Neutrophil (primary cell): ENCODE results near the gene LAMTOR4.
"Not testable (repeated sequence)": the region's sequence is repeated elsewhere in the genome, so short reads cannot be mapped to it uniquely, and the experiment has no call there.

ENCODE experiments used
- H3K27ac ChIP-seq: fragments of 200-600 bp; sonication (generic); 2 replicates; pipeline ENCODE4 v1.5.1; 2016; ENCODE audit warnings: mild to moderate bottlenecking, moderate library complexity
- H3K27me3 ChIP-seq: fragments of 200-600 bp; sonication (generic); 2 replicates; pipeline ENCODE4 v1.6.0; 2016; ENCODE audit warnings: mild to moderate bottlenecking
- H3K36me3 ChIP-seq: fragments of 200-600 bp; sonication (generic); 2 replicates; pipeline ENCODE4 v1.5.1; 2017
- H3K4me1 ChIP-seq, 2 experiments: fragments of 200-600 bp in 1 of 2; sonication (generic) in 1 of 2; 1 replicate in 1 of 2; 2 replicates in 1 of 2; pipeline versions ENCODE4 v1.5.1 to v1.6.1; 2013 to 2016; ENCODE audit warnings: low read depth in 1 of 2, low read length in 1 of 2, mild to moderate bottlenecking in 1 of 2, moderate library complexity in 1 of 2; ENCODE audit not compliant: control insufficient read depth in 1 of 2, insufficient read depth in 1 of 2
- H3K4me3 ChIP-seq, 2 experiments: fragments of 200-600 bp in 1 of 2; sonication (generic) in 1 of 2; 1 replicate in 1 of 2; 2 replicates in 1 of 2; pipeline ENCODE4 v1.5.1; 2013 to 2016; ENCODE audit warnings: low read depth in 1 of 2, low read length in 1 of 2, mild to moderate bottlenecking in 1 of 2, moderate library complexity in 1 of 2
- H3K9me3 ChIP-seq: fragments of 200-600 bp; sonication (generic); 2 replicates; pipeline ENCODE4 v1.5.1; 2016
- TF ChIP-seq, protein P1 (sequence below): fragments of 200-600 bp; sonication (generic); IDR thresholded peaks from 2 replicates; pipeline ENCODE4 v1.5.1; 2016; ENCODE audit warnings: antibody characterized with exemption

LAMTOR4 gene

DNA sequence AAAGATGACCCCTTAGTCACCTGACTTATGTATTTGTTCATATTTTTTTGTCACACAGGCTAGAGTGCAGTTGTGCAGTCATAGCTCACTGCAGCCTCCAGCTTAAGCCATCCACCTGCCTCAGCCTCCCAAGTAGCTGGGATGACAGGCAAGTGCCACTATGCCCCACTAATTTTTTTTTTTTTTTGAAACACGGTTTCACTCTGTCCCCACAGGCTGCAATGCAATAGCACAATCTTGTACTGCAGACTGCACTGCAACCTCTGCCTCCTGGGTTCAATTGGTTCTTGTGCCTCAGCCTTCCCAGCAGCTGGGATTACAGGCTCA is 20.1 kb upstream of the LAMTOR4 start:
- TF ChIP-seq, protein P1, sequence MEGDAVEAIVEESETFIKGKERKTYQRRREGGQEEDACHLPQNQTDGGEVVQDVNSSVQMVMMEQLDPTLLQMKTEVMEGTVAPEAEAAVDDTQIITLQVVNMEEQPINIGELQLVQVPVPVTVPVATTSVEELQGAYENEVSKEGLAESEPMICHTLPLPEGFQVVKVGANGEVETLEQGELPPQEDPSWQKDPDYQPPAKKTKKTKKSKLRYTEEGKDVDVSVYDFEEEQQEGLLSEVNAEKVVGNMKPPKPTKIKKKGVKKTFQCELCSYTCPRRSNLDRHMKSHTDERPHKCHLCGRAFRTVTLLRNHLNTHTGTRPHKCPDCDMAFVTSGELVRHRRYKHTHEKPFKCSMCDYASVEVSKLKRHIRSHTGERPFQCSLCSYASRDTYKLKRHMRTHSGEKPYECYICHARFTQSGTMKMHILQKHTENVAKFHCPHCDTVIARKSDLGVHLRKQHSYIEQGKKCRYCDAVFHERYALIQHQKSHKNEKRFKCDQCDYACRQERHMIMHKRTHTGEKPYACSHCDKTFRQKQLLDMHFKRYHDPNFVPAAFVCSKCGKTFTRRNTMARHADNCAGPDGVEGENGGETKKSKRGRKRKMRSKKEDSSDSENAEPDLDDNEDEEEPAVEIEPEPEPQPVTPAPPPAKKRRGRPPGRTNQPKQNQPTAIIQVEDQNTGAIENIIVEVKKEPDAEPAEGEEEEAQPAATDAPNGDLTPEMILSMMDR, result no peak
- Histone ChIP-seq H3K27me3 (peaks cover 16% of the 10 kb centered on the region), H3K27ac (no peak overlapping the region), H3K4me3 (no peak overlapping the region), H3K4me1 (peaks cover 41 to 47% of the 10 kb centered on the region in 2 experiments), H3K36me3 (no peaks in the 10 kb centered on the region), H3K9me3 (no peaks in the 10 kb centered on the region)

DNA sequence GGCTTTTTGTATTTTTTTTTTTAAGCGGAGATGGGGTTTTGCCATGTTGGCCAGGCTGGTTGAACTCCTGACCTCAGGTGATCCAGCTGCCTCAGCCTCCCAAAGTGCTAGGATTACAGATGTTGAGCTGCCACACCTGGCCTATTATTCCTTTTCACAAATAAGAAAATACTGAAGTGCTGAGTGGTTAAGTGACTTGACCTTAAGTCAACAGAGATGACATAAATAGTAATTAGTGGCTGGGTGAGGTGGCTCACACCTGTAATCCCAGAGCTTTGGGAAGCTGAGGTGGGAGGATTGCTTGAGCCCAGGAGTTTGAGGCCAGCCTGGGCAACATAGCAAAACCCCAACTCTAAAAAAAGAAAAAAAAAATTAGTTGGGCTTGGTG is 18.5 kb upstream of the LAMTOR4 start:
- H3K36me3 ChIP-seq, H3K27ac ChIP-seq, H3K9me3 ChIP-seq, H3K4me3 ChIP-seq: not testable (repeated sequence)
- Histone ChIP-seq H3K27me3 (peaks cover 16% of the 10 kb centered on the region), H3K4me1 (peaks cover 29 to 35% of the 10 kb centered on the region in 2 experiments)

DNA sequence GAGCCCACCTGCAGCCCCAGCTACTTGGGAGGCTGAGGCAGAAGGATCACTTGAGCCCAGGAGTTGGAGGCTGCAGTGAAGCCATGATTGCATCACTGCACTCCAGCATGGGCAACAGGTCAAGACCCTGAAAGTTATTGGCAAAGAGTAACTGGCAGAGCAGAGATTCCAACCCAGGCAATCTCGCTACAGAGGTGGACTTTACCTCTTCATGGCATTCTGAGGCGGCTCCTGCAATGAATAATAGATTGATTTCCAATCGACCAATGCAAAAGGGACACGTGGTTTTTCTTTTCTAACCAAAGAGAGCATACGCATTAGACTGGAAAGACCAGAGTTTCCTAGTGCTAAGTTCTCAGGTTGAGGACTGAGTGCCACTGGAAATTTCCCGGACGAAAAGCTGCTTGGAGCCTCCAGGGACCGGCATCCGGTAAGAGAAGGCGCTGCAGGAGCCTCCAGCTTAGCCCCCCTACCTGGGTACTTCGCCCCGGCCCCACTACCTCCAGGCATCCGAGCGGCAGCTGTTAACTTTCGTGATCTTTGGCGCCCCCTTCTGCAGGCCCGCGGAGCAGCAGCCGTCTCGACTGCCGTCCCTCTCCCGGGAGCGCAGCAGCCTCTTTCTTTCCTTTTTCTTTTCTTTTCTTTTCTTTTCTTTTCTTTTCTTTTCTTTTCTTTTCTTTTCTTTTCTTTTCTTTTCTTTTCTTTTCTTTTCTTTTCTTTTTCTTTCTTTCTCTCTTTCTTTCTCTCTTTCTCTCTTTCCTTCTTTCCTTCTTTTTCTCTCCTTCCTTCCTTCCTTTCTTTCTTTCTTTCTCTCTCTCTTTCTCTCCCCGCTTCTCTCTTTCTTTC is 17.9 kb upstream of the LAMTOR4 start:
- Histone ChIP-seq H3K27me3 (peaks cover 16% of the 10 kb centered on the region), H3K9me3 (no peaks in the 10 kb centered on the region), H3K36me3 (no peaks in the 10 kb centered on the region), H3K27ac (no peak overlapping the region), H3K4me3 (peak overlapping the region in 1 of 2 experiments; percentile 15), H3K4me1 (peaks cover 23 to 29% of the 10 kb centered on the region in 2 experiments)
- TF ChIP-seq, protein P1, result peak; percentile 90

DNA sequence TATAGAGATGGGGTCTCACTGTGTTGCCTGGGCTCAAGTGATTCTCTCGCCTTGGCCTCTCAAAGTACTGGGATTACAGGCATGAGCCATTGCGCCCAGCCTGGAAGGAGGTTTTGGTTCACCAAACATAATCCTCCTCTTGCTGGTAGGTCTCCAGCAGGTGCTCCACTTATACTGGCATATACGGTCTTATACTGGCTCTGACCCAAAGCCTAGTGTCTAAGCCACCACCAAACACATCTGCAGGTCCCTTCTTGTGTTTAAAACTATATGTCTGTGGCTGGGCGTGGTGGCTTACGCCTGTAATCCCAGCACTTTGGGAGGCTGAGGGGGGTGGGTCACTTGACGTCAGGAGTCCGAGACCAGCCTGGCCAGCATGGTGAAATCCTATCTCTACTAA is 16.6 kb upstream of the LAMTOR4 start:
- Histone ChIP-seq H3K27me3 (peaks cover 16% of the 10 kb centered on the region), H3K4me1 (peaks cover 17 to 20% of the 10 kb centered on the region in 2 experiments), H3K9me3 (no peaks in the 10 kb centered on the region), H3K4me3 (no peak overlapping the region), H3K36me3 (no peaks in the 10 kb centered on the region), H3K27ac (no peak overlapping the region)
- TF ChIP-seq, protein P1, result no peak

DNA sequence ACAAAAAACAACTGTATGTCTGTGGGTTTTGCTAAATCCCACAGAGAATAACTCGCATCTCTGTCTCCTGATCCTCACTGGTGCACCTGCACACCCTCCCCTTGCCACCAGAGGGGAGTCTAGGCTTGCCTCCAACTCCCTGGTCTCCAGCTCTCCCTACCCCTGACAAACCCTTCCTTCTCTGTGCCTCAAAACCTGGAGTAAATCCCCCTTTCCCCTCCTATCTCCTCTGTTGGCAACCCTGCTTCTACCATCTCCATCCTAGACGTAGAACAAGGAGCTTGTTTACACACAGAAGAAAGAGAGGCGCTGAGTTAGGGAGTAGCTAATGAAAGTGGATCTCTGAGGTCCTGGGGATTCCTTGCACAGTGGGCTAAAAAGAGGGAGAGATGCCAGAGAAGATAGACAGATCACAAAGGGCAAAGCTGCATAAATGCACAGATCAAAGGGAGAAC is 16.0 kb upstream of the LAMTOR4 start:
- H3K4me3 ChIP-seq, result no peak overlapping the region
- TF ChIP-seq, protein P1, result peak; percentile 96
- H3K27me3 ChIP-seq, result peaks cover 16% of the 10 kb centered on the region
- H3K4me1 ChIP-seq, result peaks cover 17% of the 10 kb centered on the region in 2 experiments
- H3K9me3 ChIP-seq, result no peaks in the 10 kb centered on the region
- H3K27ac ChIP-seq, result no peak overlapping the region
- H3K36me3 ChIP-seq, result no peaks in the 10 kb centered on the region
